HEK293T (cell line): ENCODE measurements around the gene CTSE.

Source experiments
- CTCF ChIA-PET: fragments of 350-600 bp; formaldehyde crosslinking; extraction: SDS; loops from one replicate; lab custom pipeline; 2021; ENCODE audit warnings: antibody characterized with exemption, inconsistent platforms; lab: Yijun Ruan, JAX
- POLR2A ChIA-PET: fragments of 350-600 bp; formaldehyde crosslinking; extraction: SDS; loops from one replicate; lab custom pipeline; 2020; ENCODE audit warnings: antibody characterized with exemption, inconsistent platforms; lab: Yijun Ruan, JAX
- DNase-seq: peaks from one replicate; pipeline ENCODE4 v3.0.0; 2012; ENCODE audit warnings: mixed read lengths; ENCODE audit errors: extremely low spot score
- ARNT ChIP-seq: fragments of 450-650 bp; IDR thresholded peaks from 2 replicates; pipeline ENCODE4 v1.6.1; 2017; ENCODE audit warnings: mild to moderate bottlenecking
- BHLHE40 ChIP-seq: fragments of 450-650 bp; IDR thresholded peaks from 2 replicates; pipeline ENCODE4 v1.6.1; 2016; ENCODE audit warnings: mild to moderate bottlenecking, moderate library complexity, borderline replicate concordance
- CTBP1 ChIP-seq: fragments of 450-650 bp; IDR thresholded peaks from 2 replicates; pipeline ENCODE4 v1.6.1; 2016; ENCODE audit warnings: borderline replicate concordance
- ELF4 ChIP-seq: fragments of 450-650 bp; IDR thresholded peaks from 2 replicates; pipeline ENCODE4 v1.6.1; 2017; ENCODE audit warnings: antibody characterized with exemption
- FOXA1 ChIP-seq: fragments of 450-650 bp; IDR thresholded peaks from 2 replicates; pipeline ENCODE4 v1.6.1; 2016; ENCODE audit warnings: mild to moderate bottlenecking
- FOXK2 ChIP-seq: fragments of 450-650 bp; IDR thresholded peaks from 2 replicates; pipeline ENCODE4 v1.6.1; 2016; ENCODE audit warnings: mild to moderate bottlenecking
- FOXM1 ChIP-seq: fragments of 450-650 bp; IDR thresholded peaks from 2 replicates; pipeline ENCODE4 v1.6.1; 2017; ENCODE audit warnings: mild to moderate bottlenecking, borderline replicate concordance
- HDGF ChIP-seq: fragments of 450-650 bp; IDR thresholded peaks from 2 replicates; pipeline ENCODE4 v1.6.1; 2017; ENCODE audit warnings: antibody characterized with exemption, borderline replicate concordance
- L3MBTL2 ChIP-seq: fragments of 450-650 bp; conservative IDR thresholded peaks from 2 replicates; pipeline ENCODE4 v1.6.1; 2016; ENCODE audit warnings: mild to moderate bottlenecking
- LEF1 ChIP-seq: fragments of 450-650 bp; IDR thresholded peaks from 2 replicates; pipeline ENCODE4 v1.6.1; 2017; ENCODE audit warnings: mild to moderate bottlenecking, borderline replicate concordance
- NFRKB ChIP-seq: fragments of 450-650 bp; IDR thresholded peaks from 2 replicates; pipeline ENCODE4 v1.6.1; 2016; ENCODE audit warnings: mild to moderate bottlenecking, moderate library complexity
- PKNOX1 ChIP-seq: fragments of 450-650 bp; IDR thresholded peaks from 2 replicates; pipeline ENCODE4 v1.6.1; 2016
- SP1 ChIP-seq: fragments of 450-650 bp; IDR thresholded peaks from 2 replicates; pipeline ENCODE4 v1.6.1; 2017
- SUZ12 ChIP-seq: fragments of 450-650 bp; IDR thresholded peaks from 2 replicates; pipeline ENCODE4 v1.6.1; 2016; ENCODE audit warnings: mild to moderate bottlenecking
- TARDBP ChIP-seq: fragments of 450-650 bp; IDR thresholded peaks from 2 replicates; pipeline ENCODE4 v1.6.1; 2016
- ZNF384 ChIP-seq: fragments of 450-650 bp; IDR thresholded peaks from 2 replicates; pipeline ENCODE4 v1.6.1; 2016

The CTSE gene

GRCh38 chr1:205979301-205979700 is 44.4 kb downstream of the CTSE start:
- TF ChIP-seq BHLHE40 (no peak), FOXK2 (no peak), CTBP1 (no peak), ZNF384 (no peak)
- ChIA-PET POLR2A (no interaction called here), CTCF (interaction anchor here (0.8 to 5.2 kb wide), 2 partner anchors 60 to 321 kb away, joined by 3 to 197 read pairs; no protein-coding TSS in a partner anchor)
- no peak for DNase-seq

DNA sequence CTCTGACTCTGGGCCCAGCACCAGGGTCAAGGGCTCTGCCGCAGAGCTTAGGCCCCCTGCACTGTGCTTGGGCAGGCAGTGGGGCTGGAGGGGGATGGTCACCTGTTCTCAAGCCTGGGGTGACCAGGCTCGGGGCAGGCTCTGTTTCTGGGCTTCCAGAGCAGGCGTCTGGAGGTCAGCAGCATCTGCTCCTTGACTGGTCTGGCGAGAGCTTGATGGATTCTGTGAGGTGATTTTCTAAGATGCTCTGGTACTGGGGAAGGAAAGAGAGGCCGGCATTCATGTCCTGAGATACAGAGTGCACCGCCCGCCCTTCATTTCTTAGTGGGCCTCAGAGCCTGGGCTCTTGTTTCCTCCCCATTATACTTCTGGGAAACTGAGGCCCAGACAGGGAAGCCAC is 45.0 kb downstream of the CTSE start:
- POLR2A ChIA-PET: no interaction called here
- TF ChIP-seq SUZ12 (no peak), BHLHE40 (no peak), TARDBP (no peak), LEF1 (no peak), CTBP1 (no peak), FOXM1 (no peak), ZNF384 (no peak), FOXA1 (no peak), HDGF (no peak), FOXK2 (no peak), ELF4 (no peak), L3MBTL2 (no peak), NFRKB (no peak), ARNT (no peak), PKNOX1 (no peak), SP1 (no peak)
- no peak for DNase-seq
- CTCF ChIA-PET: interaction anchor here (0.8 to 5.2 kb wide), 5 partner anchors 10 to 320 kb away, joined by 3 to 197 read pairs (median 6); partner anchors contain the start of gene RAB7B

DNA sequence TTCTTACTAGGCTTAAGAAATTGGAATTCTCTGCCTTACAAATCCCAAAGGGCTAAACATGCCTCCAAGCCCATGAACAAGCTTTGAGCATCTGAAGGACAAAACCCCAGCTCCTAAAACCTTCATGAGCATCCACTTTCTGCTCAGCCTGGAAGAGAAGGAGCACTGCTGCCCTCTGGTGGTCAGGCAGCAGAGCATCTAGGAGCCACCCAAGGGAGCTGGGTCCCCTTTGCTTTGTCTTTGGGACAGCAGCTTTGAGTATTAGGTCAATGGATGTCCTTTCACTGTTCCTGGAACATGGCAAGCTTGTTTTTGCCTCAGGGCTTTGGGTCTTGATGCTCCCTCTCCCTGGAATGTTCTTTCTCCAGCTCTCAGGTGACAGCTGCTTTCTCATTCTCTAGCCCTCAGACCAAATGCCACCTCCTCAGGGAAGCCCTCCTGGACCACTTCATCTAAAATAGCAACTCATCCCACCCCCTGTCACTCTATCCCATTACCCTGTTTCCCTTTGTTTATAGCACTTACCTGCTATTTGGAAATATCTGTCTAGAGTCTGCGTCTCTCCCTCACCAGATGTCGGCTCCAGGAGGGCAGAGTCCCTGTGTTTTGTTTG is 46.2 kb downstream of the CTSE start:
- TF ChIP-seq TARDBP (no peak), NFRKB (no peak), L3MBTL2 (no peak)
- CTCF ChIA-PET: interaction anchor here (0.6 to 5.2 kb wide), 53 partner anchors 9 to 336 kb away, joined by 3 to 197 read pairs (median 4); partner anchors contain the start of genes RAB7B and SLC26A9
- POLR2A ChIA-PET: interaction anchor here (0.8 to 1.4 kb wide), 5 partner anchors 9 to 185 kb away, joined by 3 to 10 read pairs (median 3); no protein-coding TSS in a partner anchor
- peak; percentile 87 for DNase-seq

- ChIA-PET POLR2A (interaction anchor here (0.8 to 1.4 kb wide), 5 partner anchors 8 to 185 kb away, joined by 3 to 10 read pairs (median 3); no protein-coding TSS in a partner anchor), CTCF (interaction anchor here (0.6 to 5.2 kb wide), 53 partner anchors 8 to 421 kb away, joined by 3 to 197 read pairs (median 4); partner anchors contain the start of gene SLC26A9)
- DNase-seq: no peak
- TF ChIP-seq L3MBTL2 (no peak), SP1 (no peak), LEF1 (no peak), PKNOX1 (no peak), CTBP1 (no peak), FOXK2 (no peak), TARDBP (no peak), ARNT (no peak), HDGF (no peak), FOXM1 (no peak), FOXA1 (no peak), ELF4 (no peak), BHLHE40 (no peak), ZNF384 (no peak), NFRKB (no peak), SUZ12 (no peak)
Measured at GRCh38 chr1:205976708-205977401, 46.8 kb downstream of the CTSE start.

- ChIA-PET POLR2A (no interaction called here), CTCF (interaction anchor here (0.6 to 5.2 kb wide), 9 partner anchors 29 to 420 kb away, joined by 3 to 197 read pairs (median 5); partner anchors contain the start of gene SLC26A9)
- DNase-seq: no peak
- TF ChIP-seq ARNT (no peak), L3MBTL2 (no peak), SP1 (no peak), NFRKB (no peak), SUZ12 (no peak), ZNF384 (no peak), BHLHE40 (no peak), CTBP1 (no peak), FOXM1 (no peak), PKNOX1 (no peak), TARDBP (no peak), FOXK2 (no peak), ELF4 (no peak), HDGF (no peak), LEF1 (no peak), FOXA1 (no peak)
Measured at GRCh38 chr1:205976036-205976435, 47.7 kb downstream of the CTSE start.
